ENCODE results near the gene STMP1. TPM values are rescaled to one million over a fixed set of nuclear protein-coding genes. Genes with fewer than 3 reads are reported as not detected.

STMP1 gene
- total RNA-seq, 1 donor from 2014 or later, result 32.9 TPM

- no peak for DNase-seq (ENCODE audit: low spot score)
Observed at GRCh38 chr7:135719688-135720087, 57.4 kb downstream of the STMP1 start.

- DNase-seq (ENCODE audit: low spot score), result no peak
Observed at GRCh38 chr7:135721198-135721820, 59.0 kb downstream of the STMP1 start.

GRCh38 chr7:135723411-135723810, 61.1 kb downstream of the STMP1 start:
- no peak for DNase-seq (ENCODE audit: low spot score)

Other genes starting within 250 kb of the STMP1 start
- 34.4 TPM for gene CNOT4, start 152.4 kb upstream of the STMP1 start, total RNA-seq
- gene NUP205, start 104.6 kb upstream of the STMP1 start, total RNA-seq, result 58.1 TPM
- gene SLC13A4, start 65.7 kb downstream of the STMP1 start, total RNA-seq, result 0.13 TPM
- gene FAM180A, start 86.3 kb downstream of the STMP1 start, total RNA-seq, result 1.1 TPM

Measured in ureter (tissue), 1 donor.